ENCODE data around the gene TEX29.

- TF ChIP-seq CTCF (IDR thresholded peaks at IDR 0.05) = no peak
- no peak for TF ChIP-seq POLR2A (IDR thresholded peaks at IDR 0.05)
Observed at GRCh38 chr13:111324736-111325135, 4.3 kb downstream of the TEX29 start.
